Esophagus muscularis mucosa (tissue), 4 donors: ENCODE measurements around the gene ENTPD8.

Source experiments
- CTCF ChIP-seq, 3 experiments: fragments of 200-600 bp in 2 of 3; fragments of 450-650 bp in 1 of 3; sonication (generic) in 2 of 3; IDR thresholded peaks; one replicate each; pipeline ENCODE4 v1.5.1; 2017 to 2019; ENCODE audit warnings: antibody characterized with exemption in 3 of 3, mild to moderate bottlenecking in 2 of 3, moderate library complexity in 1 of 3
- EP300 ChIP-seq: sonication (generic); formaldehyde crosslinking; IDR thresholded peaks from one replicate; pipeline ENCODE4 v1.6.1; 2017; ENCODE audit warnings: antibody characterized with exemption
- POLR2A ChIP-seq: fragments of 450-650 bp; IDR thresholded peaks from one replicate; pipeline ENCODE4 v1.6.1; 2017; ENCODE audit warnings: antibody characterized with exemption, moderate library complexity, mild to moderate bottlenecking, low read depth

GRCh38 chr9:137416563-137417151 is 24.5 kb downstream of the ENTPD8 start:
- TF ChIP-seq POLR2A, result no peak
- TF ChIP-seq CTCF (IDR thresholded peaks at IDR 0.05), result no peak
- TF ChIP-seq EP300, result no peak
